GM23248 (cell line): ENCODE measurements around the gene PHF12.

Source experiments
- EZH2 ChIP-seq: fragments of 200-600 bp; sonication (generic); IDR thresholded peaks from 2 replicates; pipeline ENCODE4 v1.6.1; 2018; ENCODE audit warnings: antibody characterized with exemption, mild to moderate bottlenecking; ENCODE audit not compliant: insufficient read depth, poor library complexity, severe bottlenecking
- EZH2phosphoT487 ChIP-seq: fragments of 200-600 bp; sonication (generic); IDR thresholded peaks from 2 replicates; pipeline ENCODE4 v1.6.1; 2018; ENCODE audit warnings: antibody characterized with exemption, moderate library complexity, mild to moderate bottlenecking, low read depth; ENCODE audit not compliant: insufficient read depth

DNA sequence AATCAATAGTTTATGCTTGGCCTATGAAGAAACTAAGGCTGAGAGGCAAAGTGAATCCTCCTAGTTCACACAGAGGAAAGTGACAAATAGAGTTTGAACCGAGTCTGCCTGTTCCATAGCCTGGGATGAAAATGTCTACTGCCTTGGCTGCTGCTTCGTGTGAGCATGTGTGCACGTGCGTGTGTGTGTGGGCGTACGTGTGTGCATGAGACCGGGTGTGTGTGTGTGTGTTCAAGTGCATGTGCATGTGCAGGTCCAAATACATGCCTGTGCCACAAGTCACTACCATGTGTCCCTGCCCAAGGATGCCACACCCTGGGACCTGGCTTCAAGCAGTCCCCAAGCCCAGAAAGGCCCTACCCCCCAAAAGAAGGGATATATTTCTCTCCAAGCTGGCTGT is 40.9 kb upstream of the PHF12 start:
- TF ChIP-seq EZH2phosphoT487 (no peak), EZH2 (no peak)
